Thymus (tissue), 11 donors: ENCODE measurements around the gene ADGRG1. TPM values are rescaled to one million over a fixed set of nuclear protein-coding genes. Genes with fewer than 3 reads are reported as not detected.

ENCODE experiments used
- DNase-seq, 9 donors: peaks; one replicate each; pipeline ENCODE4 v3.0.0-alpha.2; 2013; ENCODE audit warnings: low spot score in 9 of 9, low read depth in 6 of 9, missing footprints in 1 of 9
- H3K27ac ChIP-seq, 2 donors: one replicate each; pipeline ENCODE4 v1.5.1; 2013; ENCODE audit warnings: control low read depth in 1 of 2, low read depth in 1 of 2, low read length in 1 of 2, mild to moderate bottlenecking in 1 of 2, moderate library complexity in 1 of 2
- H3K27me3 ChIP-seq, 2 donors: one replicate each; pipeline ENCODE4 v1.5.1; 2013; ENCODE audit warnings: low read length in 1 of 2; ENCODE audit not compliant: control insufficient read depth in 2 of 2, insufficient read depth in 1 of 2
- H3K36me3 ChIP-seq, 2 donors: one replicate each; pipeline ENCODE4 v1.5.1; 2013; ENCODE audit warnings: low read length in 1 of 2, mild to moderate bottlenecking in 1 of 2, moderate library complexity in 1 of 2; ENCODE audit not compliant: control insufficient read depth in 2 of 2, insufficient read depth in 2 of 2
- H3K4me1 ChIP-seq, 2 donors: one replicate each; pipeline ENCODE4 v1.5.1; 2013; ENCODE audit warnings: low read length in 2 of 2; ENCODE audit not compliant: control insufficient read depth in 2 of 2, insufficient read depth in 2 of 2
- H3K4me3 ChIP-seq, 2 donors: one replicate each; pipeline ENCODE4 v1.5.1; 2013; ENCODE audit warnings: low read length in 2 of 2, control low read depth in 1 of 2, mild to moderate bottlenecking in 1 of 2
- H3K9me3 ChIP-seq, 2 donors: one replicate each; pipeline ENCODE4 v1.5.1; 2013; ENCODE audit warnings: low read length in 1 of 2, mild to moderate bottlenecking in 1 of 2; ENCODE audit not compliant: control insufficient read depth in 2 of 2, insufficient read depth in 1 of 2
- WGBS: extraction: QIAGEN DNeasy Blood & Tissue Kit; methylation state at CpG from one replicate; pipeline ENCODE4 v1.1.7; 2013; 5-methylcytosine and 5-hydroxymethylcytosine counted together
- polyA plus RNA-seq: library from polyadenylated mRNA; stranded (reverse); fragments of 200-250 nt; gene quantifications from one replicate; pipeline ENCODE4 v1.2.3, GENCODE V29; 2013
- total RNA-seq: library from RNA; stranded (reverse); fragments of 120-200 nt; gene quantifications from one replicate; pipeline ENCODE4 v1.2.4, GENCODE V29; 2013
- donor health status: healthy.

Gene ADGRG1
- total and polyA plus RNA-seq, 2 donors, result 5.1 to 15.7 TPM

GRCh38 chr16:57695680-57696069, 67.2 kb downstream of the ADGRG1 start:
- 86% methylated on average over 5 of the region's 5 CpGs for WGBS
- H3K27ac ChIP-seq, result no peak overlapping the region
- peaks cover 7 to 19% of the 10 kb centered on the region in 2 donors for H3K4me1 ChIP-seq
- no peak for DNase-seq
- H3K27me3 ChIP-seq, result no peaks in the 10 kb centered on the region
- no peak overlapping the region for H3K4me3 ChIP-seq
- H3K9me3 ChIP-seq, result no peaks in the 10 kb centered on the region
- H3K36me3 ChIP-seq, result no peaks in the 10 kb centered on the region

GRCh38 chr16:57696240-57696639, 67.8 kb downstream of the ADGRG1 start:
- H3K27ac ChIP-seq, result no peak overlapping the region
- 93% methylated on average over 7 of the region's 7 CpGs for WGBS
- no peaks in the 10 kb centered on the region for H3K9me3 ChIP-seq
- H3K36me3 ChIP-seq, result no peaks in the 10 kb centered on the region
- H3K27me3 ChIP-seq, result no peaks in the 10 kb centered on the region
- peaks cover 7 to 16% of the 10 kb centered on the region in 2 donors for H3K4me1 ChIP-seq
- no peak overlapping the region for H3K4me3 ChIP-seq
- DNase-seq, result no peak

- no peak for DNase-seq
- H3K36me3 ChIP-seq, result no peaks in the 10 kb centered on the region
- peaks cover 7 to 13% of the 10 kb centered on the region in 2 donors for H3K4me1 ChIP-seq
- H3K27ac ChIP-seq, result no peak overlapping the region
- no peaks in the 10 kb centered on the region for H3K9me3 ChIP-seq
- 97% methylated on average over 17 of the region's 17 CpGs for WGBS
- H3K4me3 ChIP-seq, result no peak overlapping the region
- H3K27me3 ChIP-seq, result no peaks in the 10 kb centered on the region
These were observed 69.6 kb downstream of the ADGRG1 start for GRCh38 chr16:57697896-57698537.

- Histone ChIP-seq H3K27me3 (no peaks in the 10 kb centered on the region), H3K9me3 (no peaks in the 10 kb centered on the region), H3K4me3 (no peak overlapping the region), H3K27ac (no peak overlapping the region), H3K36me3 (no peaks in the 10 kb centered on the region), H3K4me1 (peaks cover 7 to 13% of the 10 kb centered on the region in 2 donors)
- no peak for DNase-seq
- 92% methylated on average over 16 of the region's 16 CpGs for WGBS
These were observed 70.5 kb downstream of the ADGRG1 start for GRCh38 chr16:57698812-57699405.

GRCh38 chr16:57699481-57699880, 71.1 kb downstream of the ADGRG1 start:
- Histone ChIP-seq H3K36me3 (no peaks in the 10 kb centered on the region), H3K4me1 (peaks cover 7 to 10% of the 10 kb centered on the region in 2 donors), H3K4me3 (no peak overlapping the region), H3K27ac (no peak overlapping the region), H3K27me3 (no peaks in the 10 kb centered on the region), H3K9me3 (no peaks in the 10 kb centered on the region)
- no peak for DNase-seq
- WGBS, result 96% methylated on average over 3 of the region's 3 CpGs

- Histone ChIP-seq H3K27ac (no peak overlapping the region), H3K4me1 (peaks cover 4 to 5% of the 10 kb centered on the region in 2 donors), H3K4me3 (no peak overlapping the region), H3K27me3 (no peaks in the 10 kb centered on the region), H3K9me3 (no peaks in the 10 kb centered on the region), H3K36me3 (no peaks in the 10 kb centered on the region)
- WGBS, result 98% methylated on average over 7 of the region's 7 CpGs
- no peak for DNase-seq
These were observed 71.5 kb downstream of the ADGRG1 start for GRCh38 chr16:57699899-57700298.

- H3K4me3 ChIP-seq, result no peak overlapping the region
- no peak overlapping the region for H3K27ac ChIP-seq
- no peaks in the 10 kb centered on the region for H3K9me3 ChIP-seq
- 92% methylated on average over 10 of the region's 10 CpGs for whole genome bisulfite sequencing
- no peaks in the 10 kb centered on the region for H3K36me3 ChIP-seq
- no peaks in the 10 kb centered on the region for H3K4me1 ChIP-seq
- no peak for DNase-seq
- H3K27me3 ChIP-seq, result no peaks in the 10 kb centered on the region
These were observed 72.5 kb downstream of the ADGRG1 start for GRCh38 chr16:57700781-57701551.

- H3K4me1 ChIP-seq, result no peaks in the 10 kb centered on the region
- DNase-seq, result no peak
- no peak overlapping the region for H3K27ac ChIP-seq
- H3K9me3 ChIP-seq, result no peaks in the 10 kb centered on the region
- 93% methylated on average over 23 of the region's 23 CpGs for WGBS
- no peaks in the 10 kb centered on the region for H3K27me3 ChIP-seq
- H3K36me3 ChIP-seq, result no peaks in the 10 kb centered on the region
- no peak overlapping the region for H3K4me3 ChIP-seq
These were observed 73.4 kb downstream of the ADGRG1 start for GRCh38 chr16:57701759-57702371.
